Measurements from ENCODE around the gene VWC2.

Gene VWC2

GRCh38 chr7:49773218-49773935, at the start of gene VWC2:
Gene VWC2 (plus strand): TSS chr7:49773638. CDS start chr7:49775436, 1,798 bp downstream.
- no peak for DNase-seq

DNA sequence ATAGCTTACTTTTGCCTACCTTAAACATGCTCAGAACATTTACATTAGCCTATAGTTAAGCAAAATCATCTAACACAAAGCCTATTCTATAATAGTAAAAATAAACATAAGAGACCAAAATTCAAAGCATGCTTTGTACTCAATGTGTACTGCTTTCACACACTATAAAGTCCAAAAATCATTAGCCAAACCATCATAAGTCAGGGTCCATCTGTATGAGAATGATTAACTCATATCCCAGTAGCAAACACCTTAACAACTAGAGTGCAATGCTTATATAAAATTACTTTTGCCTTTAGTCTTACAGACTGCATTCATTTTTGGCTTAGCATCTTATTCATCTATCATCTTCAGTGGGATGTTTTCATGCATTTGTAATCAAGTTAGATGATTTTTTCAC, 49.4 kb upstream of the VWC2 start:
- DNase-seq = no peak

DNA sequence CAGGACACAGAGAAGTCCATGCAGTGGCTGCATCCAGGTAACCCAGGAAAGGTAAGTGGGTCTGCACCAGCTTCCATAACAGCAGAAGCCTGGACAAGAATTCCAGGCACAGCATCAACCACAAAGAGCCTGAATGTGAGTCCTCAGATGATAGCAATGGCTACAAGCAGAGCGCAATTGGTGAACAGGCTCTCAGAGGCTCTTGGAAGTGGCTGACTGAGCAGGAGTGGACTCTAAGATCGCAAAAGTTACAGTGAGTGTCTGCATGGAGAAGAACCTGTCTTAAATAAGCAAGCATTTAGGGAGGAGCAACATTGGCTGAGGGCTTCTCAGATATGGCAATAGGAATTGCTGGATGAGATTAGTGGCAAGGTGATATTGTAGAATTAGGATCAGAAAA, 41.6 kb upstream of the VWC2 start:
- no peak for DNase-seq

- DNase-seq = no peak
Observed at GRCh38 chr7:49762666-49763065, 10.8 kb upstream of the VWC2 start.

- no peak for DNase-seq
Observed at GRCh38 chr7:49763791-49764190, 9.6 kb upstream of the VWC2 start.

- no peak for DNase-seq
Observed at GRCh38 chr7:49766966-49767365, 6.5 kb upstream of the VWC2 start.

DNA sequence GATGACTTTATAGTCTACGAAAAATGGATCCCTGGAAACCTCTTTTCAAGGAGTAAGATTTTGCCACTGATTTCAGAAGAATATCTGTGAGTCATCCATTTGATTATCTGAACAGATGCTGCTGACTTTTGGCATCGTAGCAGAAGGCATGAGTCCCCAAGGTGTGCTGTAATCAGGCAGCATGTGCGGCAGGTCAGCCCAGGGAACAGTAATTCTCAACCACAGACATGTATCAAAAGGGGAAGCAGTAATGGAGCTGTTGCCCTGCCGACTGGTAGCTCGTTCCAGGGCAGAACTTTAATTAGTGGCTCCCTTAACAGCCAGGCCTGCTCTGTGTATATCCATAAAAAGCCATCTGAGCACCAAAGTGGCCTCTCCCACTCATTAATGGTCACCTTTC, 5.7 kb upstream of the VWC2 start:
- no peak for DNase-seq

- no peak for DNase-seq
Observed at GRCh38 chr7:49768254-49768653, 5.2 kb upstream of the VWC2 start.

GRCh38 chr7:49768835-49769234, 4.6 kb upstream of the VWC2 start:
- no peak for DNase-seq

GRCh38 chr7:49769285-49769857, 4.1 kb upstream of the VWC2 start:
- DNase-seq = no peak

- DNase-seq = no peak
Observed at GRCh38 chr7:49770838-49771237, 2.6 kb upstream of the VWC2 start.

DNA sequence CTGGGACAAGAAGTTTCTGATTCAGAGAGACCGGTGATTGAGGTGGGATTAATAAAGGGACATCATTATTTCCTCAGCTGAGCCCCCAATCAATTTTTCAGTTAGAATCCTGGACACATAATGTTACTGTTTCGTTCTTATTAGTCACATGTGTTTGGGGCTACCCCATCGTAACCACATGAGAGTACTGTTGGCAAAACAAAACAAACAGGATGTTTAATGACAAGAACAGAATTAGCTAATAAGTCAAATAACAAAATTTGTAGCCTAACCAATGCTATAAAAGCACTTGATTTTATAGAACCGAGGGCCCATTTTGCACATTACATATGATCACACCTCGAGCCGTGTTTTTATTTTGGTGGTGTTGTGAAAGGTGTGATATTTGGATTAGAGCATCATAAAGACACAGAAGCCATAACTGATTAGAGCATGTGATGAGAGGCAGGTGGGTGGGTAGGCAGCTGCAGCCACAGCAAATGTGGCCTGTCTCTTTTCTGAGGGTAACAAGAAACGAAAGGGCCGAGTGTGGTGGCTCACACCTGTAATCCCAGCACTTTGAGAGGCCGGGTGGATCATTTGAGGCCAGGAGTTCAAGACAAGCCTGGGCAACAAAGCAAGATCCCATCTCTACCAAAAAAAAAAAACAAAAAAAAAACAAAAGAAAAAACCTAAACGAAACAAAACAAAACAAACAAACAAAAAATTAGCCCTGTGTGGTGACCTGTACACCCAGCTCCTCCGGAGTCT, 1.8 kb upstream of the VWC2 start:
- no peak for DNase-seq

DNA sequence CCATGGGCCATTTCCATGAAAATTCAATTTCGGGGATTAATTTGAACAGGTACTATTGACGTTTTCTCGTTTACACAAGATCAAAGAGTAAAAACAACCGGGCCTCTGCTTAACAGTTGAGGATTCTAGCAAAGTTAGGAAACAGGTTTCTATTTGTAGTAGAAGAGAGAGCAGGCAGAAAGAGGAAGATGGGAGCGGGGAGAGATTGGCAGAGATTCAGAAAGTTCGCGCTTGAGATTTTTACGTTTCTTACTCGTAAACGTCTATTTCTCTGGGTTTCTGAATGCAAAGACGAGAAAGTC, 571 bp upstream of the VWC2 start:
- no peak for DNase-seq

DNA sequence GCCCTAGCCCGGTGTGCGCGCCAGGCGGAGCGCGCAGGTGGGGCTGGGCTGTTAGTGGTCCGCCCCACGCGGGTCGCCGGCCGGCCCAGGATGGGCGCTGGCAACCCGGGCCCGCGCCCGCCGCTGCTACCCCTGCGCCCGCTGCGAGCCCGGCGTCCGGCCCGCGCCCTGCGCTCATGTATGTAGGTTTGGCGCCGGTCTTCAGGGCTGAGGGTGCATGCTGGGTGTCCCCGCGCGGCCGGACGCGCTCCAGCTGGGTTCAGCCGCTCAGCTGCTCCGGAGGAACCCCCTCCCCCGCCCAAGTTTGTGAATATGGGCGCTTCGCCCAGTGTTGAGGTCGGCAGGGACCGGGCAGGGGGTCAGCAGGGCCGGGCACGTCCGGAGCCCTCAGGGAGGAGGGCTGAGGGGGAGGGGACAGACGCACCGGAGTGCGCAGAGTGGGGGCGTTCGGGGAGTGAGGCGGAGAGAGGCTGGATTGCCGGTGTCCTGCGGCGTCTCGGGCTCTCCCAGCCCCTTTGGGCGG, 559 bp downstream of the VWC2 start:
- DNase-seq = no peak

GRCh38 chr7:49774459-49775064, 1.1 kb downstream of the VWC2 start:
- no peak for DNase-seq

- DNase-seq = no peak
Observed at GRCh38 chr7:49775065-49775948, 1.9 kb downstream of the VWC2 start.

DNA sequence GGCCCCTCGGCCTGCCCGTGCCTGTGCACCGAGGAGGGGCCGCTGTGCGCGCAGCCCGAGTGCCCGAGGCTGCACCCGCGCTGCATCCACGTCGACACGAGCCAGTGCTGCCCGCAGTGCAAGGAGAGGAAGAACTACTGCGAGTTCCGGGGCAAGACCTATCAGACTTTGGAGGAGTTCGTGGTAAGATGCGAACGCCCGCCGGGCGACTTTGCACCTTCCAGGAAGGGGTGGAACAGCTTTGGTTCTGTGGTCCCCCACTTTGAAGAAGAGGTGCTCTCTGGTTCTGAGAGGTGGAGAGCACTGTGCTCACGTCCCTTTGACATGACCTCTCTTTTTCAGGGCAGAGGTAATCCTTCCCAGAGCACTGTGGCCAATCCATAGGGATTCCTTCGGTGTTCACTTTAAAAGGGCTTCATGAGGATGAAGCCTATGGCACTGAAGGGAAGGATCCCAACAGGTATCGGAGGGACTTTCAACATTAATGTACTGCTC, 2.6 kb downstream of the VWC2 start:
- no peak for DNase-seq

DNA sequence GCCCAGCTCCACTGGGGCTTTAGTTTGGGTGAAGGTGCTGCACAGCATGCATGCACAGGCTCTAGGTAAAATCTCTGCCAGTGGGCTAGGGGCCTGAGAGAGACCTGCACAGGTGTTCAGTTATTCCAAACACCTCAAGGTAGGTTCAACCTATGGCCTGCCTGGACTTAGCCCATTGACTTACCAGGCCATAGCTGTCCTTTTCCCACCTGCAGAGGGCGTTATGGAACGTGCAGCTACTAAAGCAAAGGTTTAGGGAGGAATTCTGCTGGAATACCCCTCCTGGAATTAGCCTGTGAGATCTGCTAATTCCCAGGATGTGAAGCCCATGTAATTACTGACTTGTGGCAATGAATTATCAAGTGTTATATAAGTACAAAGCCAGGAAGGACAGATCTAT, 3.6 kb downstream of the VWC2 start:
- no peak for DNase-seq

DNA sequence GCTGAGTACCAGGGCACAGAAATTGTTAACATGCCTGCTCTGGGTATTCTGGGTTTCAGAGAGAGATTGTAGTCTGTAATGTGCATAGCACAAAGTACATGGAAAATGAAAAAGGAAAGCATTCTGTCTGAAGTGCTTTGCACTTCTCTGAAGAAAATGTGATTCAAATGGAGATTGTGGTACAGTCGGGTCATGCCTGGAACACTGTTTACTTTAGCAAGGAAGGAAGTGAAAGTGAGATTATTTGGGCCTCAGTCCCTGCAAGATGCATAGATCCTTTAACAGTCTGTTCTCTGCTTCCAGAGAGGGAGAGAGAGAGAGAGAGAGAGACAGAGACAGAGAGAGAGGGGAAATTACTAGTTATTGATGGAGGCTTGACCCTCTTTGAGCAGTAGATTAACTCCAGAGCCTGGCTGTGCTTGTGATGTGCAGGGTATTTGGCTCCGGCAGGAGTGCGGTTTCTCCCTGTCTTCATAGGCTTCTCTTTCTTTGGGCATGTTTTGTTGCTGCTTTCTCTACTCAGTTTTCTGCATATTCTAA, 5.4 kb downstream of the VWC2 start:
- DNase-seq = no peak

- no peak for DNase-seq
Observed at GRCh38 chr7:49780953-49781352, 7.5 kb downstream of the VWC2 start.

- no peak for DNase-seq
Observed at GRCh38 chr7:49781996-49782395, 8.6 kb downstream of the VWC2 start.

- DNase-seq = no peak
Observed at GRCh38 chr7:49783446-49783845, 10.0 kb downstream of the VWC2 start.
